Natural killer cell (primary cell): ENCODE results near the gene ODF2L. TPM values are rescaled to one million over a fixed set of nuclear protein-coding genes. Genes with fewer than 3 reads are reported as not detected.
A peak's percentile ranks its signal among the peaks of the same experiment; 100 is the strongest.

ENCODE experiments used
- ATAC-seq, 3 donors: fragments of 150-1000 bp in 2 of 3; fragments of 200-7000 bp in 1 of 3; cut with Tn5 transposase; 1 replicate in 1 of 3; 2 replicates in 2 of 3; pipeline ENCODE4 v1.10.0; 2021; ENCODE audit warnings: mild to moderate bottlenecking in 2 of 3, moderate library complexity in 2 of 3
- DNase-seq, 2 donors: peaks; one replicate each; pipeline versions ENCODE4 v3.0.0 to v3.0.0-alpha.2; 2013 to 2021; ENCODE audit warnings: mixed read lengths in 1 of 2
- H3K27ac ChIP-seq: one replicate; pipeline ENCODE4 v1.5.1; 2013; ENCODE audit warnings: mild to moderate bottlenecking, low read length
- H3K27me3 ChIP-seq: one replicate; pipeline ENCODE4 v1.6.1; 2013; ENCODE audit warnings: low read length; ENCODE audit not compliant: control insufficient read depth, insufficient read depth
- H3K36me3 ChIP-seq: one replicate; pipeline ENCODE4 v1.6.1; 2013; ENCODE audit warnings: low read length; ENCODE audit not compliant: control insufficient read depth, insufficient read depth
- H3K4me1 ChIP-seq: one replicate; pipeline ENCODE4 v1.6.1; 2013; ENCODE audit warnings: low read length; ENCODE audit not compliant: control insufficient read depth, insufficient read depth
- H3K4me3 ChIP-seq: one replicate; pipeline ENCODE4 v1.5.1; 2013; ENCODE audit warnings: low read length
- H3K9me3 ChIP-seq: one replicate; pipeline ENCODE4 v1.6.1; 2013; ENCODE audit warnings: low read length; ENCODE audit not compliant: control insufficient read depth, insufficient read depth
- H3K27ac Mint-ChIP-seq, 2 donors: one replicate each; pipeline ENCODE4 v1.8.0; 2022; ENCODE audit warnings: mild to moderate bottlenecking in 2 of 2, mixed read lengths in 2 of 2, moderate library complexity in 1 of 2
- H3K27me3 Mint-ChIP-seq, 2 donors: one replicate each; pipeline ENCODE4 v1.8.0; 2022; ENCODE audit warnings: low read depth in 2 of 2, mixed read lengths in 2 of 2
- H3K36me3 Mint-ChIP-seq: one replicate; pipeline ENCODE4 v1.8.0; 2022; ENCODE audit warnings: mixed read lengths
- H3K4me1 Mint-ChIP-seq, 2 donors: one replicate each; pipeline ENCODE4 v1.8.0; 2022; ENCODE audit warnings: mixed read lengths in 2 of 2
- H3K4me3 Mint-ChIP-seq: one replicate; pipeline ENCODE4 v1.8.0; 2022; ENCODE audit warnings: mild to moderate bottlenecking, moderate library complexity, mixed read lengths
- H3K9me3 Mint-ChIP-seq, 2 donors: one replicate each; pipeline ENCODE4 v1.8.0; 2022; ENCODE audit warnings: mixed read lengths in 2 of 2
- WGBS: methylation state at CpG from one replicate; pipeline ENCODE4 v1.1.7; 2013; ENCODE audit warnings: missing lambda C conversion rate; ENCODE audit not compliant: insufficient coverage; 5-methylcytosine and 5-hydroxymethylcytosine counted together
- intact Hi-C: fragments of 100-400 bp; cut with micrococcal nuclease; formaldehyde crosslinking; loops from one replicate; pipeline ENCODE4 v1.14.2; 2022
- total RNA-seq, 4 donors: library from RNA; stranded (reverse); fragments of 120-200 nt in 1 of 4; gene quantifications; one replicate each; pipeline versions ENCODE4 v1.2.3 to v1.2.4, GENCODE V29; 2013 to 2022
- TF ChIP-seq, protein P1 (sequence below): fragments of 200-600 bp; IDR thresholded peaks from one replicate; pipeline ENCODE4 v1.8.0; 2022; ENCODE audit warnings: antibody characterized with exemption

The ODF2L gene, protein sequence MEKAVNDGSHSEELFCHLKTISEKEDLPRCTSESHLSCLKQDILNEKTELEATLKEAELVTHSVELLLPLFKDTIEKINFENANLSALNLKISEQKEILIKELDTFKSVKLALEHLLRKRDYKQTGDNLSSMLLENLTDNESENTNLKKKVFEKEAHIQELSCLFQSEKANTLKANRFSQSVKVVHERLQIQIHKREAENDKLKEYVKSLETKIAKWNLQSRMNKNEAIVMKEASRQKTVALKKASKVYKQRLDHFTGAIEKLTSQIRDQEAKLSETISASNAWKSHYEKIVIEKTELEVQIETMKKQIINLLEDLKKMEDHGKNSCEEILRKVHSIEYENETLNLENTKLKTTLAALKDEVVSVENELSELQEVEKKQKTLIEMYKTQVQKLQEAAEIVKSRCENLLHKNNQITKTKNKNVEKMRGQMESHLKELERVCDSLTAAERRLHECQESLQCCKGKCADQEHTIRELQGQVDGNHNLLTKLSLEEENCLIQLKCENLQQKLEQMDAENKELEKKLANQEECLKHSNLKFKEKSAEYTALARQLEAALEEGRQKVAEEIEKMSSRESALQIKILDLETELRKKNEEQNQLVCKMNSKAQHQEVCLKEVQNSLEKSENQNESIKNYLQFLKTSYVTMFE
- 100 to 1,000 TPM in 1 of 3 donors, 10 to 100 TPM in 2; 79.7 to 102 (median 82.0) TPM for total RNA-seq
- 103 TPM for total RNA-seq (2013)

DNA sequence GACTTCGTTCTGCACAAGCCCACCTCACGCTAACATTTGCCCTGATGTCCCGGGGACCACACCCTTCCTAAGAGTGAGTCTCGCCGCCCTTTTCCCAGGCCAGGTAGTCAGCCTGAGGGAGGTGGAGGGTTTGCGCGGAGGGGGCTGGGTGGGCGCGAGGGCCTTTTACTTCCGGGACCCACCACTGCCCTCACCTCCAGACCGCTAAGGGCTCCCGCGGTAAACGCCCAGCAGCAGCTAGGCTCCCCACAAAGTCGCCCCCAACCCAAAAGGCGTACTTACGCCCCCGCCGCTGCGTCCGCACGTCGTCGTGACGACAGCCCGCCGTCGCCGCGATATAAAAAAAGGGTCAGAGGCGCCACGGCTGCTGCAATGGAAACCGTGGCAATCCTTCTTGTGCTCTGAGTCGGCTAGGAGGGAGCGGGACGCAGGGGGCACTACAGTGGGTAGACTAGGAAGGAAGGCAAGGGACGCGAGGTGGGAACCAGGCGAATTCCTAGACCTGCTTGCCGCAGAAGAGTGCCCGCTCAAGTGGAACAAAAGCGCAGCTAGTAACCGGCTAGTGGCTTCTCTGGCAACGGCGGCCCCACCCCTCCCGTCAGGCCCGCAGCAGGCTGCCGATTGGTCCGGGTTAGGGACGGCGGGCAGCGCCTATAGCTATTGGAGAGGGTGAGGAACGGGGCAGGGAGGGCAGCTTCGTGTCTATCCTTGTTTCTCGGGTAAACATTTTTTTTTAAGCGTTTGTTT is at the start of gene ODF2L:
Gene ODF2L (minus strand): TSS at position 573 of the 747 bp plus-strand sequence. CDS start 9,296 bp downstream, outside the sequence.
- no peaks in the 10 kb centered on the region for H3K36me3 ChIP-seq
- H3K27ac Mint-ChIP-seq, result peak within 1 kb of the TSS; percentile 90 to 96
- H3K4me3 ChIP-seq, result peak within 1 kb of the TSS; percentile 86
- no peaks in the 10 kb centered on the region for H3K9me3 ChIP-seq
- H3K4me1 Mint-ChIP-seq, result peaks cover 35 to 37% of the 10 kb centered on the region in 2 donors
- ATAC-seq, result peak; percentile 99 to 100 (median 100)
- peak; percentile 85 to 89 for DNase-seq
- no peaks in the 10 kb centered on the region for H3K27me3 ChIP-seq
- TF ChIP-seq, protein P1, sequence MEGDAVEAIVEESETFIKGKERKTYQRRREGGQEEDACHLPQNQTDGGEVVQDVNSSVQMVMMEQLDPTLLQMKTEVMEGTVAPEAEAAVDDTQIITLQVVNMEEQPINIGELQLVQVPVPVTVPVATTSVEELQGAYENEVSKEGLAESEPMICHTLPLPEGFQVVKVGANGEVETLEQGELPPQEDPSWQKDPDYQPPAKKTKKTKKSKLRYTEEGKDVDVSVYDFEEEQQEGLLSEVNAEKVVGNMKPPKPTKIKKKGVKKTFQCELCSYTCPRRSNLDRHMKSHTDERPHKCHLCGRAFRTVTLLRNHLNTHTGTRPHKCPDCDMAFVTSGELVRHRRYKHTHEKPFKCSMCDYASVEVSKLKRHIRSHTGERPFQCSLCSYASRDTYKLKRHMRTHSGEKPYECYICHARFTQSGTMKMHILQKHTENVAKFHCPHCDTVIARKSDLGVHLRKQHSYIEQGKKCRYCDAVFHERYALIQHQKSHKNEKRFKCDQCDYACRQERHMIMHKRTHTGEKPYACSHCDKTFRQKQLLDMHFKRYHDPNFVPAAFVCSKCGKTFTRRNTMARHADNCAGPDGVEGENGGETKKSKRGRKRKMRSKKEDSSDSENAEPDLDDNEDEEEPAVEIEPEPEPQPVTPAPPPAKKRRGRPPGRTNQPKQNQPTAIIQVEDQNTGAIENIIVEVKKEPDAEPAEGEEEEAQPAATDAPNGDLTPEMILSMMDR, result no peak
- H3K4me1 ChIP-seq, result peaks cover 15% of the 10 kb centered on the region
- no peaks in the 10 kb centered on the region for H3K9me3 Mint-ChIP-seq
- WGBS, result under 1% methylated on average over 54 of the region's 56 CpGs
- peaks cover 0 to 5% of the 10 kb centered on the region in 2 donors for H3K27me3 Mint-ChIP-seq
- H3K27ac ChIP-seq, result peak within 1 kb of the TSS; percentile 87
- H3K36me3 Mint-ChIP-seq, result no peaks in the 10 kb centered on the region
- H3K4me3 Mint-ChIP-seq, result peak within 1 kb of the TSS; percentile 94
- intact Hi-C loops, result loop anchor here (5.0 kb wide), 2 partner anchors 106 to 311 kb away; no protein-coding TSS in a partner anchor

DNA sequence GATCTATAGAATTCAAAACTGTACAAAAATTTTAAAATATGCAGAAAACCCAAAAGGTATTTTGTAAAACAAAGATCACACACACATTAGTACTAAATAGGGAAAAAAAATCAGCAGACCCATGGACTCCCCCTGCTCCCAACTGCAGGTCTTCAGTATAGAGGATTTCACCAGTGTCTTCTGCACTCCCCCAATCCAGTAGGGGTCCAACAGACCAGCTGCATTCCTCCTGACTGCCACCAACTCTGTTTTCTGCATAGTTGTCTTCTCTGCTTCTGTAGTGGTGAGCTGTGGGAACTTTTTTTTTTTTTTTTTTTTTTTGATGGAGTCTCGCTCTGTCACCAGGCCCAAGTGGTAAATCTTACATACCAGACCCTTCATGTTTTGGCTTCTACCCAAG is 49.8 kb upstream of the ODF2L start:
- intact Hi-C loops, result no loop called here
- H3K36me3 ChIP-seq, result no peaks in the 10 kb centered on the region
- 83% methylated on average over 1 of the region's 1 CpG for WGBS
- DNase-seq (no peak), ATAC-seq (no peak)
- no peak overlapping the region for H3K4me3 ChIP-seq
- peaks cover 3% of the 10 kb centered on the region for H3K4me1 ChIP-seq
- no peaks in the 10 kb centered on the region for H3K9me3 ChIP-seq
- H3K4me3 Mint-ChIP-seq, result no peak overlapping the region
- H3K27me3 Mint-ChIP-seq, result no peaks in the 10 kb centered on the region
- TF ChIP-seq, protein P1, result no peak
- H3K9me3 Mint-ChIP-seq, result no peaks in the 10 kb centered on the region
- no peaks in the 10 kb centered on the region for H3K36me3 Mint-ChIP-seq
- no peak overlapping the region for H3K27ac Mint-ChIP-seq
- H3K4me1 Mint-ChIP-seq, result no peaks in the 10 kb centered on the region
- H3K27ac ChIP-seq, result no peak overlapping the region
- no peaks in the 10 kb centered on the region for H3K27me3 ChIP-seq

DNA sequence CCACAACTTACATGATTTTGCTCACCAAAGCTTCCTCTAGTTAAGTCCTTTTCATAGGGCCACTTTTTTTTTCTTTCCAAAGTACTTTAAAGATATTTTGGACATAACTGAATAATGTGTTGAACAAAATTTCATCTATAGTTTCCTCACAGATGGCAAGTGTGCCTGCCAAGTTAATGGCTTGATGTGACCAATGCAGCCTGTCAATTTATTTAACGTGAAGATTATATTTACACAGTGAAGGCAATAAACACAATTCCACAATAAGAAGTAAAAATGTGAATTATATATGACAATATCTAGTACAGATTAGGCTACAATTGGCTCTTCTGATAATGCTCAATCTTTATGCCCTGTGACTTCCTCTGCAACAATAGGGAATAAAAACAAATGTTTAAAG is 45.9 kb upstream of the ODF2L start:
- Histone ChIP-seq H3K4me3 (no peak overlapping the region), H3K27ac (no peak overlapping the region), H3K27me3 (no peaks in the 10 kb centered on the region), H3K4me1 (peaks cover 3% of the 10 kb centered on the region), H3K36me3 (no peaks in the 10 kb centered on the region), H3K9me3 (no peaks in the 10 kb centered on the region)
- ATAC-seq, result no peak
- Mint-ChIP-seq H3K27ac (no peak overlapping the region), H3K4me3 (no peak overlapping the region), H3K4me1 (no peaks in the 10 kb centered on the region), H3K36me3 (no peaks in the 10 kb centered on the region), H3K27me3 (peaks cover 9 to 18% of the 10 kb centered on the region in 2 donors), H3K9me3 (no peaks in the 10 kb centered on the region)
- no peak for DNase-seq
- WGBS, result no CpG with 5 or more reads among the region's 1 CpG
- intact Hi-C loops, result no loop called here
- TF ChIP-seq, protein P1, result no peak
